SK-N-SH (cell line): ENCODE results near the gene PODXL2. TPM values are rescaled to one million over a fixed set of nuclear protein-coding genes. Genes with fewer than 3 reads are reported as not detected.

Experiments used
- CTCF ChIA-PET: fragments of 300-600, 350-600 bp; formaldehyde crosslinking; extraction: SDS; loops from one replicate; lab custom pipeline; 2021; lab: Yijun Ruan, JAX
- POLR2A ChIA-PET: fragments of 350-600 bp; sonication (Branson Sonifier 250); formaldehyde crosslinking; extraction: SDS; loops from one replicate; lab custom pipeline; 2020; ENCODE audit warnings: antibody characterized with exemption, inconsistent platforms; lab: Yijun Ruan, JAX
- DNase-seq: peaks from one replicate; pipeline ENCODE4 v3.0.0; 2012
- H2AFZ ChIP-seq: fragments of 200-600 bp; sonication (generic); 2 replicates; pipeline ENCODE4 v1.8.1; 2016; ENCODE audit warnings: antibody characterized with exemption, mild to moderate bottlenecking, low read depth
- H3F3A ChIP-seq: fragments of 200-600 bp; sonication (generic); replicated peaks from 2 replicates; pipeline ENCODE3; 2016; ENCODE audit warnings: antibody characterized with exemption, mild to moderate bottlenecking; ENCODE audit not compliant: insufficient read depth
- H3K27ac ChIP-seq, 2 experiments: fragments of 200-500 bp in 1 of 2; fragments of 200-600 bp in 1 of 2; sonication (Bioruptor generic) in 1 of 2; sonication (generic), shearing (Covaris generic) in 1 of 2; 2 replicates each; pipeline versions ENCODE4 v1.5.1 to v1.6.1; 2014 to 2016; ENCODE audit warnings: low read depth in 2 of 2, inconsistent platforms in 1 of 2, low read length in 1 of 2, mild to moderate bottlenecking in 1 of 2, mixed read lengths in 1 of 2
- H3K27me3 ChIP-seq: fragments of 200-600 bp; sonication (generic), shearing (Covaris generic); 2 replicates; pipeline ENCODE4 v1.6.1; 2016; ENCODE audit warnings: mixed run types; ENCODE audit not compliant: insufficient read depth
- H3K36me3 ChIP-seq, 2 experiments: fragments of 200-500 bp in 1 of 2; fragments of 200-600 bp in 1 of 2; sonication (Bioruptor generic) in 1 of 2; sonication (generic) in 1 of 2; replicated peaks in 1 of 2; 2 replicates each; pipeline versions ENCODE3 to v1.5.1; 2014 to 2016; ENCODE audit warnings: low read length in 1 of 2, mild to moderate bottlenecking in 1 of 2; ENCODE audit not compliant: insufficient read depth in 2 of 2, control insufficient read depth in 1 of 2
- H3K4me1 ChIP-seq, 2 experiments: fragments of 200-500 bp in 1 of 2; fragments of 200-600 bp in 1 of 2; sonication (Bioruptor generic) in 1 of 2; sonication (generic), shearing (Covaris generic) in 1 of 2; 2 replicates each; pipeline versions ENCODE4 v1.5.1 to v1.6.1; 2014 to 2016; ENCODE audit warnings: low read depth in 1 of 2, low read length in 1 of 2, mixed run types in 1 of 2; ENCODE audit not compliant: insufficient read depth in 2 of 2, control insufficient read depth in 1 of 2
- H3K4me2 ChIP-seq: fragments of 200-600 bp; sonication (generic), shearing (Covaris generic); 2 replicates; pipeline ENCODE4 v1.6.1; 2017; ENCODE audit warnings: mixed run types
- H3K4me3 ChIP-seq, 2 experiments: fragments of 200-500 bp in 1 of 2; fragments of 200-600 bp in 1 of 2; sonication (Bioruptor generic) in 1 of 2; sonication (generic), shearing (Covaris generic) in 1 of 2; 2 replicates each; pipeline versions ENCODE4 v1.5.1 to v1.8.1; 2014 to 2016; ENCODE audit warnings: low read depth in 2 of 2, inconsistent platforms in 1 of 2, low read length in 1 of 2, mild to moderate bottlenecking in 1 of 2, mixed read lengths in 1 of 2, moderate library complexity in 1 of 2
- H3K79me2 ChIP-seq: fragments of 200-600 bp; sonication (generic); 2 replicates; pipeline ENCODE4 v1.8.1; 2017; ENCODE audit warnings: mild to moderate bottlenecking; ENCODE audit not compliant: insufficient read depth
- H3K9ac ChIP-seq: fragments of 200-600 bp; sonication (generic); 2 replicates; pipeline ENCODE4 v1.6.1; 2017; ENCODE audit warnings: mixed run types
- H3K9me2 ChIP-seq: fragments of 200-600 bp; sonication (generic); 2 replicates; pipeline ENCODE4 v1.6.1; 2017; ENCODE audit warnings: mixed run types
- H3K9me3 ChIP-seq: fragments of 200-600 bp; sonication (generic); 2 replicates; pipeline ENCODE4 v1.6.1; 2017; ENCODE audit warnings: mixed run types, mild to moderate bottlenecking, moderate library complexity
- H4K20me1 ChIP-seq: fragments of 200-600 bp; sonication (generic); 2 replicates; pipeline ENCODE4 v1.6.1; 2017; ENCODE audit warnings: mild to moderate bottlenecking, mixed run types; ENCODE audit not compliant: insufficient read depth
- CHD2 ChIP-seq: fragments of 150-350 bp; IDR thresholded peaks from 2 replicates; pipeline ENCODE4 v1.6.1; 2018; ENCODE audit warnings: low read length; ENCODE audit not compliant: partially characterized antibody
- FOSL2 ChIP-seq: IDR thresholded peaks from 2 replicates; pipeline ENCODE4 v1.4.0; 2012; ENCODE audit warnings: low read depth, mild to moderate bottlenecking, moderate library complexity, borderline replicate concordance
- FOXJ3 ChIP-seq: sonication (generic); formaldehyde crosslinking; IDR thresholded peaks from 2 replicates; pipeline ENCODE4 v1.5.1; 2020; ENCODE audit warnings: mild to moderate bottlenecking, missing genetic modification reagents
- GATA2 ChIP-seq: sonication (generic); formaldehyde crosslinking; IDR thresholded peaks from 2 replicates; pipeline ENCODE4 v1.5.0; 2020; ENCODE audit warnings: mild to moderate bottlenecking, missing genetic modification reagents
- MXI1 ChIP-seq: IDR thresholded peaks from 2 replicates; pipeline ENCODE4 v1.6.1; 2012; ENCODE audit warnings: mild to moderate bottlenecking, low read depth, low read length, improper control_type of control experiment
- RAD21 ChIP-seq: IDR thresholded peaks from 2 replicates; pipeline ENCODE4 v1.6.1; 2012; ENCODE audit warnings: mild to moderate bottlenecking, low read length
- RCOR1 ChIP-seq: fragments of 150-350 bp; IDR thresholded peaks from 2 replicates; pipeline ENCODE4 v1.6.1; 2017; ENCODE audit warnings: antibody characterized with exemption, low read length
- RFX5 ChIP-seq: IDR thresholded peaks from 2 replicates; pipeline ENCODE4 v1.6.1; 2012; ENCODE audit warnings: mild to moderate bottlenecking, improper control_type of control experiment, low read length
- RXRA ChIP-seq: IDR thresholded peaks from 2 replicates; pipeline ENCODE4 v1.4.0; 2012; ENCODE audit warnings: low read depth, mild to moderate bottlenecking, borderline replicate concordance
- SIN3A ChIP-seq: IDR thresholded peaks from 2 replicates; pipeline ENCODE4 v1.6.1; 2012; ENCODE audit warnings: low read depth, mild to moderate bottlenecking, low read length, moderate library complexity, borderline replicate concordance
- TAF1 ChIP-seq: IDR thresholded peaks from 2 replicates; pipeline ENCODE4 v1.6.1; 2012; ENCODE audit warnings: low read depth, mild to moderate bottlenecking, low read length, moderate library complexity, borderline replicate concordance
- TCF12 ChIP-seq: IDR thresholded peaks from 2 replicates; pipeline ENCODE4 v1.4.0; 2012
- WGBS: methylation state at CpG from one replicate; pipeline ENCODE4 v1.1.6; 2017; ENCODE audit warnings: low lambda C conversion rate; 5-methylcytosine and 5-hydroxymethylcytosine counted together
- polyA plus RNA-seq, 3 experiments: library from polyadenylated mRNA; depleted of rRNA; stranded (reverse); fragments of >200 nt; gene quantifications; 2 replicates each; pipeline ENCODE4 v1.2.3, GENCODE V29; 2012
- TF ChIP-seq, protein P1 (sequence below): fragments of 150-350 bp; IDR thresholded peaks from 2 replicates; pipeline ENCODE4 v1.6.1; 2016; ENCODE audit warnings: mild to moderate bottlenecking, low read depth, low read length
- TF ChIP-seq, protein P2 (sequence below): fragments of 150-350 bp; IDR thresholded peaks from 2 replicates; pipeline ENCODE4 v1.6.1; 2017; ENCODE audit warnings: antibody characterized with exemption, low read length, low read depth, borderline replicate concordance
- TF ChIP-seq, protein P3 (sequence below): IDR thresholded peaks from 2 replicates; pipeline ENCODE4 v1.4.0; 2012; ENCODE audit warnings: low read depth, borderline replicate concordance
- TF ChIP-seq, protein P4 (sequence below): IDR thresholded peaks from 2 replicates; pipeline ENCODE4 v1.4.0; 2012; ENCODE audit warnings: low read depth

The PODXL2 gene
- polyA plus RNA-seq, 1 of the 3 experiments (the other 2 are of a cell fraction) = 27.5 TPM

DNA sequence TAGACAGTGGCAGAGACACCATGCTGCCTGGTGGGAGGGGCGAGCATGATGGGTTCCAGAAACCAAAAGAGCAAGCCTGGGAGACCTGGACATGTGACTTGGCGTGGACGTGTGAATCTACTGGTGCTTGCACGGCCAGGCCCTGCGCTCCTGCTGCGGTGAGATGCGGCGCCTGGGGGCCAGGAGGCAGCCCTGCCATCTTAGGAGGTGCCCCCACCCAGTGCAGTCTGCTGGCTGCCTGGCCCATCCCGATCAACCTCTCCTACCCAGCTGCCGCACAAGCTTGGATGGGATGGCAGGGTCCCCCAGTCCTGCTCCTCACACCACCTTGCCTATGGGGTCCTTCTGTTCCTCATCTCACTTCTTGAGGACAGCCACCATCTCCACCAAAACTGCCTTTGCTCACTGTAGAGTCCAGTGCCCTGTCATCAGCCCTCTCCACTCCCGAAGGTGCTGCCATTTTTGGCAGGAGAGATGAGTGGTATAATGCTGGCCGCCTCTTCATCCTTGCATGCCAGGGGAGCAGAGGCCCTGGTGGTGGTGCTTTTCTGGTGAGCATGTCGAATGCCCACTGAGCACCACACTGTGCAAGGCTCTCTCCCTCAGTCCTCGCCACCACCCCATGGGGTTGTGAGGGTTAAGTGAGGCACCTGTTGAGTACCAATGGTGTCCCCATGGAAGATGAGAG, 40.7 kb downstream of the PODXL2 start:
- CTCF ChIA-PET = interaction anchor here (1.4 to 1.8 kb wide), 2 partner anchors 95 to 290 kb away, joined by 3 to 4 read pairs; no protein-coding TSS in a partner anchor
- no peaks in the 10 kb centered on the region for H3K9me2 ChIP-seq
- H3K27ac ChIP-seq = no peak overlapping the region
- no peak for DNase-seq
- peaks cover 0 to 5% of the 10 kb centered on the region in 2 experiments for H3K36me3 ChIP-seq
- 86% methylated on average over 7 of the region's 14 CpGs for WGBS
- H3K4me1 ChIP-seq = peaks cover 6 to 19% of the 10 kb centered on the region in 2 experiments; a peak in 1 of 4 replicates
- no peaks in the 10 kb centered on the region for H4K20me1 ChIP-seq
- no peak overlapping the region for H3K4me2 ChIP-seq
- H3K9ac ChIP-seq = no peak overlapping the region
- POLR2A ChIA-PET = no interaction called here
- H3K9me3 ChIP-seq = no peaks in the 10 kb centered on the region
- H3K27me3 ChIP-seq = no peaks in the 10 kb centered on the region
- H3K79me2 ChIP-seq = peaks cover 13% of the 10 kb centered on the region
- H2AFZ ChIP-seq = no peak overlapping the region
- H3K4me3 ChIP-seq = no peak overlapping the region
- TF ChIP-seq FOSL2 = no peak
- TF ChIP-seq RCOR1 = no peak
- TF ChIP-seq, protein P1, sequence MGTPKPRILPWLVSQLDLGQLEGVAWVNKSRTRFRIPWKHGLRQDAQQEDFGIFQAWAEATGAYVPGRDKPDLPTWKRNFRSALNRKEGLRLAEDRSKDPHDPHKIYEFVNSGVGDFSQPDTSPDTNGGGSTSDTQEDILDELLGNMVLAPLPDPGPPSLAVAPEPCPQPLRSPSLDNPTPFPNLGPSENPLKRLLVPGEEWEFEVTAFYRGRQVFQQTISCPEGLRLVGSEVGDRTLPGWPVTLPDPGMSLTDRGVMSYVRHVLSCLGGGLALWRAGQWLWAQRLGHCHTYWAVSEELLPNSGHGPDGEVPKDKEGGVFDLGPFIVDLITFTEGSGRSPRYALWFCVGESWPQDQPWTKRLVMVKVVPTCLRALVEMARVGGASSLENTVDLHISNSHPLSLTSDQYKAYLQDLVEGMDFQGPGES = no peak
- TF ChIP-seq, protein P2, sequence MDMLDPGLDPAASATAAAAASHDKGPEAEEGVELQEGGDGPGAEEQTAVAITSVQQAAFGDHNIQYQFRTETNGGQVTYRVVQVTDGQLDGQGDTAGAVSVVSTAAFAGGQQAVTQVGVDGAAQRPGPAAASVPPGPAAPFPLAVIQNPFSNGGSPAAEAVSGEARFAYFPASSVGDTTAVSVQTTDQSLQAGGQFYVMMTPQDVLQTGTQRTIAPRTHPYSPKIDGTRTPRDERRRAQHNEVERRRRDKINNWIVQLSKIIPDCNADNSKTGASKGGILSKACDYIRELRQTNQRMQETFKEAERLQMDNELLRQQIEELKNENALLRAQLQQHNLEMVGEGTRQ = no peak
- TF ChIP-seq, protein P3, sequence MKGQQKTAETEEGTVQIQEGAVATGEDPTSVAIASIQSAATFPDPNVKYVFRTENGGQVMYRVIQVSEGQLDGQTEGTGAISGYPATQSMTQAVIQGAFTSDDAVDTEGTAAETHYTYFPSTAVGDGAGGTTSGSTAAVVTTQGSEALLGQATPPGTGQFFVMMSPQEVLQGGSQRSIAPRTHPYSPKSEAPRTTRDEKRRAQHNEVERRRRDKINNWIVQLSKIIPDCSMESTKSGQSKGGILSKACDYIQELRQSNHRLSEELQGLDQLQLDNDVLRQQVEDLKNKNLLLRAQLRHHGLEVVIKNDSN = no peak
- TF ChIP-seq RFX5 = no peak
- no peak for TF ChIP-seq FOXJ3 (CRISPR knock-in tag)
- TF ChIP-seq RAD21 = no peak
- TF ChIP-seq TCF12 = no peak
- no peak for TF ChIP-seq SIN3A
- TF ChIP-seq TAF1 = no peak
- no peak for TF ChIP-seq GATA2 (CRISPR knock-in tag)
- TF ChIP-seq, protein P4, sequence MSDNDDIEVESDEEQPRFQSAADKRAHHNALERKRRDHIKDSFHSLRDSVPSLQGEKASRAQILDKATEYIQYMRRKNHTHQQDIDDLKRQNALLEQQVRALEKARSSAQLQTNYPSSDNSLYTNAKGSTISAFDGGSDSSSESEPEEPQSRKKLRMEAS = no peak
- no peaks in the 10 kb centered on the region for H3F3A ChIP-seq

DNA sequence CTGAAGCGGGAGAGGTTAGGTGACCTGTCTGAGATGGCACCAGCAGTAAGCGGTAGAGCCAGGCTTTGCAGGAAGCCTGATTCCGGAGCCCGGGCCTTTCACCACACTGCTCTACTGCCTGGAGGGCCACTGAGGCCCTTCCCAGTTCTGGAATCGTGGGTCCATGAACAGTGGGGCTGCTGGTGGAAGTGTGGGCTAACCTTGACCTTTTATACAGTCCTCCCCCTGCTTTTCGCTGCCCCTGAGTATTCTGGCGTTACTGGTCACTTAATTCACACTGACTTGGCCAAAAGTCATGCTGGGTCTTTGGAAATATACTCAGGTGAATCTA, 41.2 kb downstream of the PODXL2 start:
- TF ChIP-seq MXI1 (no peak), CHD2 (no peak), RAD21 (no peak), RXRA (no peak)
- TF ChIP-seq, protein P4 = no peak
- 90% methylated on average over 7 of the region's 7 CpGs for WGBS
- H3K4me1 ChIP-seq = peaks cover 6 to 19% of the 10 kb centered on the region in 2 experiments; a peak in 1 of 4 replicates
- peaks cover 13% of the 10 kb centered on the region for H3K79me2 ChIP-seq
- H4K20me1 ChIP-seq = no peaks in the 10 kb centered on the region
- no peak overlapping the region for H3K9ac ChIP-seq
- no peaks in the 10 kb centered on the region for H3K27me3 ChIP-seq
- POLR2A ChIA-PET = no interaction called here
- H3K9me3 ChIP-seq = no peaks in the 10 kb centered on the region
- H3K4me2 ChIP-seq = no peak overlapping the region
- no peaks in the 10 kb centered on the region for H3F3A ChIP-seq
- CTCF ChIA-PET = interaction anchor here (1.4 to 2.3 kb wide), 2 partner anchors 26 to 289 kb away, joined by 4 to 16 read pairs; no protein-coding TSS in a partner anchor
- H3K36me3 ChIP-seq = peaks cover 0 to 3% of the 10 kb centered on the region in 2 experiments
- no peak overlapping the region for H3K4me3 ChIP-seq
- H3K27ac ChIP-seq = no peak overlapping the region
- H3K9me2 ChIP-seq = no peaks in the 10 kb centered on the region
- DNase-seq = no peak
- no peak overlapping the region for H2AFZ ChIP-seq
